ENCODE results near the gene LRFN5. TPM values are rescaled to one million over a fixed set of nuclear protein-coding genes. Genes with fewer than 3 reads are reported as not detected.

LRFN5 gene
- total and polyA plus RNA-seq, 2 of the 8 experiments (the other 6 are each of a cell fraction or from before 2014, with no cell fraction given): 0.85 to 4.7 TPM

DNA sequence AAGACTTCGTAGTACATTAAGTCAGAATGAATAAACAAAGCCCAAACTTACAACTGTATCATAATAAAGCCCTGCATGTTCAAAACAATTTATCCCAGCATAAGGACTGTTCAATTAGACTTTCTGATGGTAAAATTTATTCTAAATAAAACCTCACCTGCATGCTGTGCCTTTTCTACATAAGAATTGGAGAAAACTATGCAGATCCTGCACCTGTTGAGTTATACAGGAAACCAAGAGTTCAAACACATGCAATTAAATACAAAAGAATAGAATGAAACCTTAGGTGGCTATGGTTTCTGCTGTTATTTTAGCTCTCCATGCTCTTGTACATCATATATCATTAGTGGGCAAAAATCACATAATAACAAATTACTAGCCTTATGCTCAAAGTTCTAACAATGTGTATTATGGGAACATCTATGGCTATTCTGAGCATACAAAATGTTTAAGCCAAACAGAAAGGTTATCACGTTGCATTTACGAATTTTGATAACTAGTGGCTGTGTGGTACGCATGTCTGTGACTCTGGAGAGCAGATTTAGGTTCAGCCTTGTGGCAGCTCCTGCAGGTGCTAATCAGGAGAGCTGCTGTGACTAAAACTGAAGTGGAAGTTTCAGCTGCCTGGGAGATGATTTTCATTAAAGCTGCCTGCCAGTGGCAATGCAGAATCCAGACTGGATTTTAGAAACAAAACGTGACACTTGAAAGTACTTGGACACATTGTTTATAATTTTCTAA, 36.1 kb upstream of the LRFN5 start:
- peak overlapping the region in 1 of 4 experiments; percentile 50; a peak in 1 of 7 replicates for H3K9ac ChIP-seq (replicated peaks in 1 of 4; ENCODE audit: extremely low read depth in 1 of 4, low read depth in 3 of 4, low read length in 3 of 4)
- H2BK5ac ChIP-seq (ENCODE audit: low read depth, low read length): no peak overlapping the region; the same call in 1 of the 2 replicates
- H3K4me3 ChIP-seq (ENCODE audit: extremely low read depth in 1 of 4, insufficient read depth in 2 of 4, low read depth in 3 of 4, low read length in 4 of 4): no peak overlapping the region
- H2BK120ac ChIP-seq (replicated peaks; ENCODE audit: low read depth, low read length): no peak overlapping the region
- no peaks in the 10 kb centered on the region for H3K27me3 ChIP-seq (replicated peaks in 1 of 4; ENCODE audit: control insufficient read depth in 3 of 4, extremely low read depth in 1 of 4, insufficient read depth in 3 of 4, low read length in 3 of 4)
- peak in 1 of 2 experiments; percentile 47 for TF ChIP-seq BCL11A (IDR thresholded peaks at IDR 0.05; ENCODE audit: low read depth in 2 of 2, low read length in 2 of 2)
- TF ChIP-seq GTF2F1 (IDR thresholded peaks at IDR 0.05; ENCODE audit: borderline replicate concordance, low read depth, low read length): no peak
- TF ChIP-seq POU5F1 (IDR thresholded peaks at IDR 0.05; ENCODE audit: low read depth, low read length): peak; percentile 52; the same call in 1 of the 2 replicates
- no peak for TF ChIP-seq BRCA1 (IDR thresholded peaks at IDR 0.05; ENCODE audit: low read depth, low read length)
- 0 out of 2 replicates have a peak, but pooled peaks have one; percentile 63 for TF ChIP-seq TCF12 (IDR thresholded peaks at IDR 0.05; ENCODE audit: low read depth, low read length)
- TF ChIP-seq CREB1 (IDR thresholded peaks at IDR 0.05): no peak
- H3K9me3 ChIP-seq (ENCODE audit: insufficient read depth in 2 of 2, low read depth in 1 of 2, low read length in 1 of 2): 0 out of 4 replicates have a peak, but pooled peaks cover 0 to 3% of the 10 kb centered on the region in 2 experiments
- no peak overlapping the region for H4K8ac ChIP-seq (ENCODE audit: extremely low read depth, insufficient read depth, low read length)
- no peaks in the 10 kb centered on the region for H3K79me2 ChIP-seq (ENCODE audit: control insufficient read depth in 1 of 2, insufficient read depth in 2 of 2, low read length in 2 of 2)
- H3K27ac ChIP-seq (ENCODE audit: low read depth, low read length): no peak overlapping the region
- peaks cover 2 to 4% (median 3%) of the 10 kb centered on the region in 4 experiments; a peak in 3 of 7 replicates for H3K4me1 ChIP-seq (replicated peaks in 1 of 4; ENCODE audit: control insufficient read depth in 3 of 4, insufficient read depth in 4 of 4, low read length in 3 of 4)
- no peaks in the 10 kb centered on the region for H3K79me1 ChIP-seq (ENCODE audit: low read depth, low read length)
- no peak overlapping the region for H3K4ac ChIP-seq (replicated peaks; ENCODE audit: insufficient read length, low read depth, low read length)
- no peak overlapping the region for H4K5ac ChIP-seq (ENCODE audit: insufficient read length, low read depth, low read length)
- peak overlapping the region; percentile 4 to 40; a peak in 1 of 4 replicates for H3K4me2 ChIP-seq (ENCODE audit: insufficient read depth in 1 of 2, low read depth in 2 of 2, low read length in 2 of 2)
- H2AFZ ChIP-seq (ENCODE audit: low read length): no peak overlapping the region
- H2BK12ac ChIP-seq (ENCODE audit: low read depth, low read length): no peak overlapping the region
- no peak overlapping the region for H4K91ac ChIP-seq (replicated peaks; ENCODE audit: insufficient read length, low read length)
- H3K56ac ChIP-seq (replicated peaks; ENCODE audit: insufficient read length, low read depth, low read length): no peak overlapping the region
- FAIRE-seq: no peak
- H3K23me2 ChIP-seq (ENCODE audit: low read depth, low read length): 0 out of 2 replicates have a peak, but pooled peaks cover 2% of the 10 kb centered on the region
- no peak overlapping the region for H3K23ac ChIP-seq (ENCODE audit: insufficient read length)
- CTCF ChIA-PET (ENCODE audit: partially characterized antibody): no interaction called here
- no peak overlapping the region for H3K18ac ChIP-seq (ENCODE audit: extremely low read depth, low read length)
- H4K20me1 ChIP-seq (replicated peaks in 1 of 2; ENCODE audit: control insufficient read depth in 1 of 2, insufficient read depth in 2 of 2, low read length in 2 of 2): no peaks in the 10 kb centered on the region
- H3K14ac ChIP-seq (ENCODE audit: insufficient read length): no peak overlapping the region
- 71% methylated on average over 5 of the region's 5 CpGs; no CpG with 5 or more reads in 1 of the 2 experiments for WGBS, 2 experiments (ENCODE audit: extremely low coverage in 1 of 2, insufficient coverage in 1 of 2, insufficient read length in 1 of 2, insufficient replicate concordance in 2 of 2, low coverage in 1 of 2, low lambda C conversion rate in 2 of 2, missing lambda C conversion rate in 1 of 2)
- H2BK15ac ChIP-seq (ENCODE audit: low read length): no peak overlapping the region
- no peak overlapping the region for H2AK5ac ChIP-seq (ENCODE audit: low read depth, low read length)
- DNase-seq (ENCODE audit: low read depth in 1 of 2, low spot score in 2 of 2): no peak
- no peak overlapping the region for H2BK20ac ChIP-seq (ENCODE audit: low read length)
- no peaks in the 10 kb centered on the region for H3K36me3 ChIP-seq (ENCODE audit: control insufficient read depth in 2 of 4, insufficient read depth in 4 of 4, low read length in 3 of 4)
- POLR2A ChIA-PET (ENCODE audit: partially characterized antibody): interaction anchor here (0.6 kb wide), 1 partner anchor 435 kb away, joined by 3 read pairs; no protein-coding TSS in a partner anchor

Measured in H1 (cell line).